Endodermal cell (in vitro differentiated cells): ENCODE data around the gene WWC1. TPM values are rescaled to one million over a fixed set of nuclear protein-coding genes. Genes with fewer than 3 reads are reported as not detected.

ENCODE experiments used
- DNase-seq: peaks from one replicate; pipeline ENCODE4 v3.0.0-alpha.2; 2017
- H3K27ac ChIP-seq: 2 replicates; pipeline ENCODE4 v1.5.1; 2013; ENCODE audit warnings: mild to moderate bottlenecking, low read depth, low read length, moderate library complexity
- H3K27me3 ChIP-seq: 2 replicates; pipeline ENCODE4 v1.6.1; 2013; ENCODE audit warnings: mild to moderate bottlenecking, low read length, moderate library complexity; ENCODE audit not compliant: insufficient read depth, control insufficient read depth, poor library complexity, severe bottlenecking
- H3K36me3 ChIP-seq: 2 replicates; pipeline ENCODE4 v1.7.0; 2013; ENCODE audit warnings: mild to moderate bottlenecking, low read length, moderate library complexity; ENCODE audit not compliant: control insufficient read depth, insufficient read depth
- H3K4me1 ChIP-seq: one replicate; pipeline ENCODE4 v1.7.0; 2013; ENCODE audit warnings: low read length; ENCODE audit not compliant: control insufficient read depth, insufficient read depth
- H3K4me3 ChIP-seq: 2 replicates; pipeline ENCODE4 v1.5.1; 2013; ENCODE audit warnings: mild to moderate bottlenecking, low read length, moderate library complexity
- H3K9ac ChIP-seq: 2 replicates; pipeline ENCODE4 v1.6.1; 2013; ENCODE audit warnings: mild to moderate bottlenecking, low read length, moderate library complexity; ENCODE audit not compliant: poor library complexity, severe bottlenecking; ENCODE audit errors: extremely low read depth
- H3K9me3 ChIP-seq: 2 replicates; pipeline ENCODE4 v1.6.1; 2013; ENCODE audit warnings: mild to moderate bottlenecking, low read length, moderate library complexity; ENCODE audit not compliant: control insufficient read depth
- H3K27ac Mint-ChIP-seq: 2 replicates; pipeline ENCODE4 v1.8.0; 2020; ENCODE audit warnings: mixed read lengths
- H3K27me3 Mint-ChIP-seq: 2 replicates; pipeline ENCODE4 v1.8.0; 2021; ENCODE audit warnings: mild to moderate bottlenecking, mixed read lengths; ENCODE audit not compliant: insufficient read depth
- H3K36me3 Mint-ChIP-seq: 2 replicates; pipeline ENCODE4 v1.8.0; 2020; ENCODE audit warnings: low read depth, mixed read lengths
- H3K4me1 Mint-ChIP-seq: 2 replicates; pipeline ENCODE4 v1.8.0; 2020; ENCODE audit warnings: mixed read lengths
- H3K4me3 Mint-ChIP-seq: 2 replicates; pipeline ENCODE4 v1.8.0; 2020; ENCODE audit warnings: mild to moderate bottlenecking, moderate library complexity, mixed read lengths
- H3K9me3 Mint-ChIP-seq: 2 replicates; pipeline ENCODE4 v1.8.0; 2020; ENCODE audit warnings: mild to moderate bottlenecking, mixed read lengths
- WGBS, 2 experiments: methylation state at CpG; one replicate each; pipeline versions ENCODE4 v1.1.5 to v1.1.7; 2013; ENCODE audit warnings: missing lambda C conversion rate in 2 of 2, mixed read lengths in 1 of 2; ENCODE audit not compliant: insufficient coverage in 1 of 2, insufficient read length in 1 of 2; 5-methylcytosine and 5-hydroxymethylcytosine counted together
- total RNA-seq, 2 donors: library from RNA; stranded (reverse); fragmentation: NEBNext Ultra II Directional in 1 of 2; extraction: Animal tissue kit (Norgen Biotek cat#: 25700) in 1 of 2; gene quantifications; 2 replicates in 1 of 2; 3 replicates in 1 of 2; pipeline ENCODE4 v1.2.1, GENCODE V29; 2021
- TF ChIP-seq, protein P1 (sequence below): fragments of 200-600 bp; sonication (generic); conservative IDR thresholded peaks from 2 replicates; pipeline ENCODE4 v1.5.0; 2021; ENCODE audit warnings: antibody characterized with exemption, mild to moderate bottlenecking

Gene WWC1
- total RNA-seq, 2 donors from 2014 or later, result 18.4 to 20.3 TPM

DNA sequence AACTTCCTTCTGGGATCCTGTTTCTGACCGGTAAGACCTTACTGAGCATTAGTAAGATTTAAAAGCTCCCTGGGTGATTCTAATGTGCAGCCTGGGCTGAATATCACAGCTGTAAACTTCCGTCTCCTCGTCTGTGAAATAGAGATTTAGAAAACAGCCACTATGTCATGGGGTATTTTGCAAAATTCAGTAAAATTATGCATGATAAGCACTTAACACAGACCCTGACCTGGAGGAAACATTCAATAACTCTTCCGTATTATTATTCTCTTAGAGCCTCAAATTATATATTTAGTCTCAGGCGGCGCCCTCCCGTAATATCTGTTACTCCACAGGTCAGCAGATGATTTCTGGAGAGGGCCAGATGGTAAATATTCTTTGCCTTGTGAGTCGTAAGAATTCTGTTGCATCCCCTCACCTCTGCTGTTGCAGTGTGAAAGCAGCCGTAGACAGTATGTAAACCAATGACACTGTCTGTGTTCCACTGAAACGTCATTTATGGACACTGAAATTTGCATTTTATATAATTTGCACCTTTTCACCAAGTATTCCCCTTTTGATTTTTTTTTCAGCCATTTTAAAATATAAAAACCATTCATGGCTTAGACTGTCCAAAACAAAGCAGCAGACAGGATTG is 155.7 kb downstream of the WWC1 start:
- H3K9me3 Mint-ChIP-seq, result no peaks in the 10 kb centered on the region
- no peak for DNase-seq
- H3K4me3 Mint-ChIP-seq, result no peak overlapping the region
- Histone ChIP-seq H3K27me3 (no peaks in the 10 kb centered on the region), H3K36me3 (no peaks in the 10 kb centered on the region), H3K4me3 (no peak overlapping the region), H3K4me1 (no peaks in the 10 kb centered on the region), H3K9ac (no peak overlapping the region), H3K27ac (peak overlapping the region; percentile 99), H3K9me3 (no peaks in the 10 kb centered on the region)
- peaks cover 11% of the 10 kb centered on the region for H3K36me3 Mint-ChIP-seq
- H3K4me1 Mint-ChIP-seq, result no peaks in the 10 kb centered on the region
- 88 to 93% methylated on average over 8 to 10 of the region's 10 CpGs for WGBS, 2 experiments
- TF ChIP-seq, protein P1, sequence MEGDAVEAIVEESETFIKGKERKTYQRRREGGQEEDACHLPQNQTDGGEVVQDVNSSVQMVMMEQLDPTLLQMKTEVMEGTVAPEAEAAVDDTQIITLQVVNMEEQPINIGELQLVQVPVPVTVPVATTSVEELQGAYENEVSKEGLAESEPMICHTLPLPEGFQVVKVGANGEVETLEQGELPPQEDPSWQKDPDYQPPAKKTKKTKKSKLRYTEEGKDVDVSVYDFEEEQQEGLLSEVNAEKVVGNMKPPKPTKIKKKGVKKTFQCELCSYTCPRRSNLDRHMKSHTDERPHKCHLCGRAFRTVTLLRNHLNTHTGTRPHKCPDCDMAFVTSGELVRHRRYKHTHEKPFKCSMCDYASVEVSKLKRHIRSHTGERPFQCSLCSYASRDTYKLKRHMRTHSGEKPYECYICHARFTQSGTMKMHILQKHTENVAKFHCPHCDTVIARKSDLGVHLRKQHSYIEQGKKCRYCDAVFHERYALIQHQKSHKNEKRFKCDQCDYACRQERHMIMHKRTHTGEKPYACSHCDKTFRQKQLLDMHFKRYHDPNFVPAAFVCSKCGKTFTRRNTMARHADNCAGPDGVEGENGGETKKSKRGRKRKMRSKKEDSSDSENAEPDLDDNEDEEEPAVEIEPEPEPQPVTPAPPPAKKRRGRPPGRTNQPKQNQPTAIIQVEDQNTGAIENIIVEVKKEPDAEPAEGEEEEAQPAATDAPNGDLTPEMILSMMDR, result no peak
- H3K27ac Mint-ChIP-seq, result no peak overlapping the region
- no peaks in the 10 kb centered on the region for H3K27me3 Mint-ChIP-seq

DNA sequence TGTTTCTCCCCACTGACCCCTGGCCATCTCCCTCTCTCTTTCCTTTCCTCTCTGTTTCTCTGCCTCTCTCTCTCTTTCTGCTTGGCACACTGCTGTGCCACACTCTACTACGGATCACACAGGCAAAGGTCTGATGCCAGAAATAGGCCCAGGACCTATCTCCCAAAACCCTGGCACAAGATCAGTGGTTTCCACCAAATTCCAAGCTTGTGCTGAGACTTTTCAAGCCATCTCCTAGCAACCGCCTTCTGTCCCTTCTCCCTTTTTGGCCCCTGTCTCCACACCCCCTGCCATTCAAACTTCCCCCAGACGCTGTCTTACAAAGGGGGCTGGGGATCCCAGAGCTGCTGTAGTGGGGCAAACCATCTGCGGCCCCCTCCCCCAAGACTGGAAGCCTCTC is 156.4 kb downstream of the WWC1 start:
- WGBS, 2 experiments, result 53 to 80% methylated on average over 4 of the region's 4 CpGs
- Mint-ChIP-seq H3K9me3 (no peaks in the 10 kb centered on the region), H3K27me3 (no peaks in the 10 kb centered on the region), H3K4me1 (no peaks in the 10 kb centered on the region), H3K27ac (no peak overlapping the region), H3K36me3 (peaks cover 10% of the 10 kb centered on the region), H3K4me3 (no peak overlapping the region)
- Histone ChIP-seq H3K9me3 (no peaks in the 10 kb centered on the region), H3K9ac (no peak overlapping the region), H3K36me3 (no peaks in the 10 kb centered on the region), H3K27ac (peak overlapping the region; percentile 99), H3K4me1 (no peaks in the 10 kb centered on the region), H3K27me3 (no peaks in the 10 kb centered on the region), H3K4me3 (no peak overlapping the region)
- no peak for DNase-seq
- TF ChIP-seq, protein P1, result no peak

DNA sequence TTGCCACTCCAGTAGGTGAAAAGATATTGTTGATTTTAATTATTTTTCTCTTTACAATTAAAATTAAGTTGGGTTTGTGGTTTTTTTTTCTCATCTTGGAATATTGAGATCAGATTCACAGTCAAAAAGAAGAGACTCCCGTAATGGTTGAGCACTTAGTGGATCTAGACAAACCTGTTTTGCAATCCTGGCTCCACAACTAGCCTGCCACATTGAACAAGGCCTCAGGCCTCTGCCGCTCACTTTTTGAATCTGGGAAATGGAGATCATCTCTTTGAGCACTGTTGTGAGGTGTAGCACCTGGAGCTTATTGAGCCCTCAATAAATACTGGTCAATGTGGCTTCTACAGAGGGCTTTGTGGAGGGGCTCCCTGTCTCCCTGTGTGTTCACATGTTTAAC is 157.7 kb downstream of the WWC1 start:
- WGBS, 2 experiments, result 94 to 98% methylated on average over 2 of the region's 2 CpGs
- no peaks in the 10 kb centered on the region for H3K4me1 Mint-ChIP-seq
- peaks cover 8% of the 10 kb centered on the region for H3K36me3 Mint-ChIP-seq
- Histone ChIP-seq H3K9me3 (no peaks in the 10 kb centered on the region), H3K4me1 (no peaks in the 10 kb centered on the region), H3K36me3 (no peaks in the 10 kb centered on the region), H3K27me3 (no peaks in the 10 kb centered on the region), H3K9ac (no peak overlapping the region), H3K4me3 (no peak overlapping the region), H3K27ac (no peak overlapping the region)
- no peak overlapping the region for H3K27ac Mint-ChIP-seq
- H3K27me3 Mint-ChIP-seq, result no peaks in the 10 kb centered on the region
- DNase-seq, result no peak
- no peaks in the 10 kb centered on the region for H3K9me3 Mint-ChIP-seq
- no peak overlapping the region for H3K4me3 Mint-ChIP-seq
- TF ChIP-seq, protein P1, result no peak
